ENCODE results near the gene PSPN. TPM values are rescaled to one million over a fixed set of nuclear protein-coding genes. Genes with fewer than 3 reads are reported as not detected.

Gene PSPN
- total and polyA plus RNA-seq, 2 of the 13 experiments (the other 11 are each of a cell fraction or from before 2014, with no cell fraction given): 0.69 to 1.1 TPM

DNA sequence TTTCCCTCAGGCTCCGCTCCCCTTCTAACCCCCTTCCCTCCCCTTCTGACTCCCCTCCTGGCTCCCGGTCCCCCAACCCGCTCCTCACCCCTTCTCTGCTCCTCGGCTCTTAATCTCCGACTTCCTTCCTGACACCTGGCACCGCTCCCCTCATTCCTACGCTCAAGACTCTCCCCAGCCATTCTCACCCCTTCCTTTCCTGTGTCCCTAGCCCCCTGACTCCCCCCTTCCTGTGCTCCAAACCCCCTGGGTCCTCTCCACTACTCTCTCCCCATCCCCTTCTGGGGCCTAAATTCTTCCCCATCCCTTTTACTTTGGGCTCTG is 13.7 kb downstream of the PSPN start:
- H3K9me3 ChIP-seq (ENCODE audit: low read length): no peaks in the 10 kb centered on the region
- H3K4me3 ChIP-seq (replicated peaks in 1 of 3; ENCODE audit: insufficient read depth in 1 of 3, low read depth in 2 of 3, low read length in 3 of 3): peak overlapping the region; percentile 63 to 84 (median 84)
- H3K4me2 ChIP-seq (ENCODE audit: low read depth, low read length): peak overlapping the region; percentile 76
- ChIA-PET CTCF (ENCODE audit: low intra/inter-chr PET ratio, low total read pairs) (no interaction called here), POLR2A (interaction anchor here (1.1 to 5.0 kb wide), 3 partner anchors 9 to 63 kb away, joined by 3 to 80 read pairs (median 13); partner anchors contain the start of genes ALKBH7 and KHSRP)
- no peaks in the 10 kb centered on the region; a peak in 1 of 5 replicates for H3K27me3 ChIP-seq (ENCODE audit: control insufficient read depth in 1 of 2, insufficient read depth in 2 of 2, low read length in 2 of 2)
- H3K36me3 ChIP-seq (replicated peaks in 1 of 2; ENCODE audit: control insufficient read depth in 1 of 2, insufficient read depth in 2 of 2, low read length in 2 of 2): peaks cover 6 to 16% of the 10 kb centered on the region in 2 experiments; a peak in 4 of 5 replicates
- H3K9ac ChIP-seq (ENCODE audit: insufficient read depth, low read depth, low read length): peak overlapping the region; percentile 74
- no TSS peak for BruUV-seq (replicated peaks)
- DNase-seq (ENCODE audit: low spot score) (no peak), FAIRE-seq (no peak), ATAC-seq (no peak)
- peaks cover 27% of the 10 kb centered on the region for H3K4me1 ChIP-seq (ENCODE audit: insufficient read depth, low read length)
- TF ChIP-seq, protein P1, sequence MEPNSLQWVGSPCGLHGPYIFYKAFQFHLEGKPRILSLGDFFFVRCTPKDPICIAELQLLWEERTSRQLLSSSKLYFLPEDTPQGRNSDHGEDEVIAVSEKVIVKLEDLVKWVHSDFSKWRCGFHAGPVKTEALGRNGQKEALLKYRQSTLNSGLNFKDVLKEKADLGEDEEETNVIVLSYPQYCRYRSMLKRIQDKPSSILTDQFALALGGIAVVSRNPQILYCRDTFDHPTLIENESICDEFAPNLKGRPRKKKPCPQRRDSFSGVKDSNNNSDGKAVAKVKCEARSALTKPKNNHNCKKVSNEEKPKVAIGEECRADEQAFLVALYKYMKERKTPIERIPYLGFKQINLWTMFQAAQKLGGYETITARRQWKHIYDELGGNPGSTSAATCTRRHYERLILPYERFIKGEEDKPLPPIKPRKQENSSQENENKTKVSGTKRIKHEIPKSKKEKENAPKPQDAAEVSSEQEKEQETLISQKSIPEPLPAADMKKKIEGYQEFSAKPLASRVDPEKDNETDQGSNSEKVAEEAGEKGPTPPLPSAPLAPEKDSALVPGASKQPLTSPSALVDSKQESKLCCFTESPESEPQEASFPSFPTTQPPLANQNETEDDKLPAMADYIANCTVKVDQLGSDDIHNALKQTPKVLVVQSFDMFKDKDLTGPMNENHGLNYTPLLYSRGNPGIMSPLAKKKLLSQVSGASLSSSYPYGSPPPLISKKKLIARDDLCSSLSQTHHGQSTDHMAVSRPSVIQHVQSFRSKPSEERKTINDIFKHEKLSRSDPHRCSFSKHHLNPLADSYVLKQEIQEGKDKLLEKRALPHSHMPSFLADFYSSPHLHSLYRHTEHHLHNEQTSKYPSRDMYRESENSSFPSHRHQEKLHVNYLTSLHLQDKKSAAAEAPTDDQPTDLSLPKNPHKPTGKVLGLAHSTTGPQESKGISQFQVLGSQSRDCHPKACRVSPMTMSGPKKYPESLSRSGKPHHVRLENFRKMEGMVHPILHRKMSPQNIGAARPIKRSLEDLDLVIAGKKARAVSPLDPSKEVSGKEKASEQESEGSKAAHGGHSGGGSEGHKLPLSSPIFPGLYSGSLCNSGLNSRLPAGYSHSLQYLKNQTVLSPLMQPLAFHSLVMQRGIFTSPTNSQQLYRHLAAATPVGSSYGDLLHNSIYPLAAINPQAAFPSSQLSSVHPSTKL (CRISPR knock-in tag; IDR thresholded peaks at IDR 0.05): no peak
- TF ChIP-seq ZNF747 (CRISPR knock-in tag; IDR thresholded peaks at IDR 0.05; ENCODE audit: borderline replicate concordance): 0 out of 2 replicates have a peak, but pooled peaks have one; percentile 9
- no peak for TF ChIP-seq TBP (CRISPR knock-in tag; IDR thresholded peaks at IDR 0.05)
- TF ChIP-seq, protein P2, sequence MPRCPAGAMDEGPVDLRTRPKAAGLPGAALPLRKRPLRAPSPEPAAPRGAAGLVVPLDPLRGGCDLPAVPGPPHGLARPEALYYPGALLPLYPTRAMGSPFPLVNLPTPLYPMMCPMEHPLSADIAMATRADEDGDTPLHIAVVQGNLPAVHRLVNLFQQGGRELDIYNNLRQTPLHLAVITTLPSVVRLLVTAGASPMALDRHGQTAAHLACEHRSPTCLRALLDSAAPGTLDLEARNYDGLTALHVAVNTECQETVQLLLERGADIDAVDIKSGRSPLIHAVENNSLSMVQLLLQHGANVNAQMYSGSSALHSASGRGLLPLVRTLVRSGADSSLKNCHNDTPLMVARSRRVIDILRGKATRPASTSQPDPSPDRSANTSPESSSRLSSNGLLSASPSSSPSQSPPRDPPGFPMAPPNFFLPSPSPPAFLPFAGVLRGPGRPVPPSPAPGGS (CRISPR knock-in tag; IDR thresholded peaks at IDR 0.05): no peak
- TF ChIP-seq, protein P3, sequence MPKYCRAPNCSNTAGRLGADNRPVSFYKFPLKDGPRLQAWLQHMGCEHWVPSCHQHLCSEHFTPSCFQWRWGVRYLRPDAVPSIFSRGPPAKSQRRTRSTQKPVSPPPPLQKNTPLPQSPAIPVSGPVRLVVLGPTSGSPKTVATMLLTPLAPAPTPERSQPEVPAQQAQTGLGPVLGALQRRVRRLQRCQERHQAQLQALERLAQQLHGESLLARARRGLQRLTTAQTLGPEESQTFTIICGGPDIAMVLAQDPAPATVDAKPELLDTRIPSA (CRISPR knock-in tag; IDR thresholded peaks at IDR 0.05; ENCODE audit: borderline replicate concordance): 0 out of 2 replicates have a peak, but pooled peaks have one; percentile 5
- TF ChIP-seq SIX4 (CRISPR knock-in tag; IDR thresholded peaks at IDR 0.05): no peak
- no peak for TF ChIP-seq KLF12 (CRISPR knock-in tag; IDR thresholded peaks at IDR 0.05; ENCODE audit: borderline replicate concordance)
- WGBS (ENCODE audit: low lambda C conversion rate): 2% methylated on average over 7 of the region's 7 CpGs
- no peak overlapping the region for H2AFZ ChIP-seq (ENCODE audit: low read length)
- no peaks in the 10 kb centered on the region for H4K20me1 ChIP-seq (ENCODE audit: insufficient read depth, low read length)
- peaks cover 5% of the 10 kb centered on the region for H3K79me2 ChIP-seq (ENCODE audit: insufficient read depth, low read length)
- in situ Hi-C loops (cut with HindIII; ENCODE audit: extremely low pct_ligation_motif_present, low pct_unique_long_range_greater_than_20kb): no loop called here
- H3K27ac ChIP-seq (ENCODE audit: extremely low read length, insufficient read depth, low read length): peak overlapping the region; percentile 49
- intact Hi-C loops (cut with micrococcal nuclease; ENCODE audit: unreplicated experiment): no loop called here

Data from HepG2 (cell line).